CD8-positive, alpha-beta memory T cell (primary cell): ENCODE measurements around the gene ANKRD13C. TPM values are rescaled to one million over a fixed set of nuclear protein-coding genes. Genes with fewer than 3 reads are reported as not detected.

Experiments used
- CTCF ChIA-PET: fragments of 350-600 bp; sonication (Branson Sonifier 250); formaldehyde crosslinking; loops from one replicate; lab custom pipeline; 2021; ENCODE audit warnings: antibody characterized with exemption; lab: Charles Lee
- POLR2A ChIA-PET: fragments of 350-600 bp; sonication (Branson Sonifier 250); formaldehyde crosslinking; loops from one replicate; lab custom pipeline; 2021; ENCODE audit warnings: antibody characterized with exemption; lab: Charles Lee
- DNase-seq, 5 donors: peaks; one replicate each; pipeline versions ENCODE4 v3.0.0 to v3.0.0-alpha.2; 2020 to 2022; ENCODE audit warnings: mixed read lengths in 1 of 5
- H3K27ac ChIP-seq: one replicate; pipeline ENCODE4 v1.7.0; 2013; ENCODE audit warnings: low read depth, mild to moderate bottlenecking, low read length, moderate library complexity
- H3K27me3 ChIP-seq: 2 replicates; pipeline ENCODE4 v1.7.0; 2013; ENCODE audit warnings: low read length, mild to moderate bottlenecking; ENCODE audit not compliant: insufficient read depth, poor library complexity, severe bottlenecking
- H3K36me3 ChIP-seq: 2 replicates; pipeline ENCODE4 v1.7.0; 2013; ENCODE audit warnings: mild to moderate bottlenecking, low read length, moderate library complexity; ENCODE audit not compliant: insufficient read depth
- H3K4me1 ChIP-seq: 2 replicates; pipeline ENCODE4 v1.7.0; 2013; ENCODE audit warnings: mild to moderate bottlenecking, low read length, moderate library complexity; ENCODE audit not compliant: insufficient read depth
- H3K4me3 ChIP-seq: 2 replicates; pipeline ENCODE4 v1.7.0; 2013; ENCODE audit warnings: mild to moderate bottlenecking, low read length
- H3K9me3 ChIP-seq: 2 replicates; pipeline ENCODE4 v1.7.0; 2013; ENCODE audit warnings: mild to moderate bottlenecking, low read length
- H3K27ac Mint-ChIP-seq, 8 donors: one replicate each; pipeline ENCODE4 v1.8.0; 2020 to 2021; ENCODE audit warnings: mixed read lengths in 8 of 8, mild to moderate bottlenecking in 6 of 8, inconsistent platforms in 3 of 8, moderate library complexity in 3 of 8
- H3K27me3 Mint-ChIP-seq, 2 donors: one replicate each; pipeline ENCODE4 v1.8.0; 2020 to 2021; ENCODE audit warnings: mixed read lengths in 2 of 2, mild to moderate bottlenecking in 1 of 2, moderate library complexity in 1 of 2
- H3K36me3 Mint-ChIP-seq, 3 donors: one replicate each; pipeline ENCODE4 v1.8.0; 2020 to 2021; ENCODE audit warnings: mixed read lengths in 3 of 3, inconsistent platforms in 1 of 3, mild to moderate bottlenecking in 1 of 3
- H3K4me1 Mint-ChIP-seq, 3 donors: one replicate each; pipeline ENCODE4 v1.8.0; 2020 to 2021; ENCODE audit warnings: mixed read lengths in 3 of 3, inconsistent platforms in 1 of 3, mild to moderate bottlenecking in 1 of 3
- H3K4me3 Mint-ChIP-seq, 7 donors: one replicate each; pipeline ENCODE4 v1.8.0; 2020 to 2021; ENCODE audit warnings: mixed read lengths in 7 of 7, mild to moderate bottlenecking in 6 of 7, moderate library complexity in 4 of 7, inconsistent platforms in 2 of 7
- H3K9me3 Mint-ChIP-seq, 5 donors: one replicate each; pipeline ENCODE4 v1.8.0; 2020 to 2022; ENCODE audit warnings: mixed read lengths in 5 of 5, mild to moderate bottlenecking in 3 of 5, moderate library complexity in 2 of 5, inconsistent platforms in 1 of 5
- polyA plus RNA-seq: library from polyadenylated mRNA; unstranded; fragments of 300-500 nt; fragmentation: Illumina TruSeq; gene quantifications from one replicate; pipeline ENCODE4 v1.2.3, GENCODE V29; 2021
- total RNA-seq, 2 experiments: library from RNA; stranded (reverse); gene quantifications; one replicate each; pipeline ENCODE4 v1.2.3, GENCODE V29; 2021

Gene ANKRD13C
- total and polyA plus RNA-seq, 3 experiments from 2014 or later: 15.9 to 30.9 (median 29.4) TPM

DNA sequence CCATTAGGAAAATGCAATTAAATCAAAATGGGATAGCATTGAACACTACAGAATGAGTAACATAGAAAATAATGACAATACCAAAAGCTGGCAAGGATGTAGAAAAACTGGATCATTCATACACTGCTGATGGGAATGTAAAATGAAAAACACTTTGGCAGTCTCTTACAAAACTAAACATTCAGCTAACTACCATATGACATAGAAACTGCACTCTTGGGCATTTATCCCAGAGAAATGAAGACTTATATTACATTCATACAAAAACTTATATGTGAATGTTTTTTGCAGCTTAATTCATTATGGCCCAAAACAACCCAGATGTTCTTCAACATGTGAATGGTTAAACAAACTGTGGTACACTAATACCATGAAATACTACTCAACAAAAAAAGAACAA, 66.4 kb downstream of the ANKRD13C start:
- Mint-ChIP-seq H3K4me1 (peaks cover 2 to 8% (median 3%) of the 10 kb centered on the region in 3 donors), H3K27me3 (no peaks in the 10 kb centered on the region), H3K27ac (peak overlapping the region in 2 of 8 donors; percentile 33 to 59), H3K4me3 (no peak overlapping the region), H3K9me3 (no peaks in the 10 kb centered on the region), H3K36me3 (peaks cover 0 to 52% (median 12%) of the 10 kb centered on the region in 3 donors)
- Histone ChIP-seq H3K9me3 (no peaks in the 10 kb centered on the region), H3K27ac (no peak overlapping the region), H3K27me3 (no peaks in the 10 kb centered on the region), H3K4me3 (no peak overlapping the region), H3K4me1 (no peaks in the 10 kb centered on the region), H3K36me3 (peaks cover 6% of the 10 kb centered on the region)
- CTCF ChIA-PET: no interaction called here
- no peak for DNase-seq
- POLR2A ChIA-PET: no interaction called here

DNA sequence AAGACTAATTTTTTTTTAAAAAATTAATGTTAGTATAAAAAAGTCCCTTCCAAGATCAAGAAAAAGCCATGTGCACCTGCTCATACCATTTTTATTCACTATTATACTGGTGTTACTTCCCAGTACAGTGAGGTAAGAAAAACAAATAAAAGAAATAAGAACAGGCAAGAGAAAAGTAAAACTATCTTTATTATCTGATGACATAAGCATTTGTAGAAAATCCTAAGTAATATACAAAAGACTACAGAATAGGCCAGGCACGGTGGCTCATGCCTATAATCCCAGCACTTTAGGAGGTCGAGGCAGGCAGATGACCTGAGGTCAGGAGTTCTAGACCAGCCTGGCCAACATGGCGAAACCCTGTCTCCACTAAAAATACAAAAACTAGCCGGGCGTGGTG, 68.1 kb downstream of the ANKRD13C start:
- H3K4me1 ChIP-seq: no peaks in the 10 kb centered on the region
- H3K4me3 ChIP-seq: no peak overlapping the region
- POLR2A ChIA-PET: no interaction called here
- H3K36me3 ChIP-seq: peaks cover 6% of the 10 kb centered on the region
- H3K27me3 Mint-ChIP-seq: no peaks in the 10 kb centered on the region
- H3K27ac Mint-ChIP-seq: peak overlapping the region in 1 of 8 donors; percentile 88
- H3K4me3 Mint-ChIP-seq: no peak overlapping the region
- CTCF ChIA-PET: no interaction called here
- H3K9me3 Mint-ChIP-seq: no peaks in the 10 kb centered on the region
- H3K36me3 Mint-ChIP-seq: peaks cover 0 to 53% (median 11%) of the 10 kb centered on the region in 3 donors
- H3K9me3 ChIP-seq: no peaks in the 10 kb centered on the region
- H3K27me3 ChIP-seq: no peaks in the 10 kb centered on the region
- H3K27ac ChIP-seq: no peak overlapping the region
- no peak for DNase-seq
- peaks cover 2 to 8% (median 3%) of the 10 kb centered on the region in 3 donors for H3K4me1 Mint-ChIP-seq

DNA sequence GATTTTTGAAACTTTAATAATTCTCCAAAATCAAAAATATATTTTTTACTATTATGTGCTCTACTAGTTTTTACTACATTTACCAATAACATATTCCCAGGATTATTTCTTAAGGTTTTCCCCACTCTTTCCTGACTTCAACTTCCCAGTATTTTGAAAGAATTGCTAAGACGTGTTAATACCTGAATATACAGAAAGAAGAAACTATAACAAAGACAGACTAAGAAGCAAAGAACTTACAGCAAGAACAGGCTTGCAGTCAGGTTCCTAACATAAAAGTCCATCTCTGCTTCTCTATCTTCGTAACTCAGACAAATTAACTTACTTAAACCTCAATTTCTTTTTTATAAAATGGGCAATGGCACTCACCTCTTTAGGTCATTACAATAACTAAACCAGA, 70.2 kb downstream of the ANKRD13C start:
- CTCF ChIA-PET: no interaction called here

DNA sequence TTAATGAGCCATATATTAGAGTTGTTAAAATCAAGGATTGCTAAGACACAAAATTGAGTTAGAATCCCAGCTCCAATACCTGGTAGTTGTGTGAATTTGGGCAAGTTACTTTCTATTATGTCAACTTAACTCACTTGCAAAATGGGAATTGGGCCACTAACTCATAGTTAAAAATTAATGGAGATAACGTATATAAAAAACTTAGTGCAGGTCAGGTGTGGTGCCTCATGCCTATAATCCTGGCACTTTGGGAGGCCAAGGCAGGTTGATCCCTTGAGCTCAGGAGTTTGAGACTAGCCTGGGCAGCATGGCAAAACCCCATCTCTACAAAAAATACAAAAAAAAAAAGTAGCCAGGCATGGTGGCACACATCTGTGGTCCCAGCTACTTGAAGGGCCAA, 75.8 kb downstream of the ANKRD13C start:
- H3K9me3 Mint-ChIP-seq: no peaks in the 10 kb centered on the region
- no peak overlapping the region for H3K4me3 Mint-ChIP-seq
- H3K27me3 ChIP-seq: no peaks in the 10 kb centered on the region
- peaks cover 0 to 2% (median 0%) of the 10 kb centered on the region in 3 donors for H3K4me1 Mint-ChIP-seq
- no peak overlapping the region for H3K27ac Mint-ChIP-seq
- ChIA-PET CTCF (no interaction called here), POLR2A (no interaction called here)
- H3K27me3 Mint-ChIP-seq: no peaks in the 10 kb centered on the region
- H3K9me3 ChIP-seq: no peaks in the 10 kb centered on the region
- no peak for DNase-seq
- H3K36me3 ChIP-seq: peaks cover 5% of the 10 kb centered on the region
- H3K27ac ChIP-seq: no peak overlapping the region
- H3K4me3 ChIP-seq: no peak overlapping the region
- H3K4me1 ChIP-seq: no peaks in the 10 kb centered on the region
- peaks cover 4 to 60% (median 12%) of the 10 kb centered on the region in 3 donors for H3K36me3 Mint-ChIP-seq

More for the DNA sequence above, 70.2 kb downstream of the ANKRD13C start:
- no peaks in the 10 kb centered on the region for H3K27me3 ChIP-seq
- Mint-ChIP-seq H3K4me3 (no peak overlapping the region), H3K36me3 (peaks cover 0 to 53% (median 6%) of the 10 kb centered on the region in 3 donors), H3K27me3 (no peaks in the 10 kb centered on the region), H3K27ac (peak overlapping the region in 2 of 8 donors; percentile 9 to 55), H3K9me3 (no peaks in the 10 kb centered on the region), H3K4me1 (peaks cover 2 to 8% (median 3%) of the 10 kb centered on the region in 3 donors)
- DNase-seq: no peak
- H3K27ac ChIP-seq: no peak overlapping the region
- no peaks in the 10 kb centered on the region for H3K36me3 ChIP-seq
- no peak overlapping the region for H3K4me3 ChIP-seq
- H3K9me3 ChIP-seq: no peaks in the 10 kb centered on the region
- H3K4me1 ChIP-seq: no peaks in the 10 kb centered on the region
- POLR2A ChIA-PET: no interaction called here

DNA sequence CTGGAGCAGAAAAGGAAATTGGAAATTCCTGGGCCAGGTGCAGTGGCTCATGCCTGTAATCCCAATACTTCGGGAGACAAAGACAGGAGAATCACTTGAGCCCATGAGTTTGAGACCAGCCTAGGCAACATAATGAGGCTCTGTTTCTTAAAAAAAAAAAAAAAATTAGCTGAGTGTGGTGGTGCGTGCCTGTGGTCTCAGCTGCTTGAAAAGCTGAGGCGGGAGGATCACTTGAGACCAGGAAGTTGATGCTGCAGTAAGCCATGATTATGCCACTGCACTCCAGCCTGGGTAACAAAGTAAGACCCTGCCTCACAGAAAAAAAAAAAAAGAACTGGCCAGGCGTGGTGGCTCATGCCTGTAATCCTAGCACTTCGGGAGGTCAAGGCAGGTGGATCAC, 76.6 kb downstream of the ANKRD13C start:
- no peaks in the 10 kb centered on the region for H3K9me3 ChIP-seq
- H3K36me3 Mint-ChIP-seq: peaks cover 7 to 66% (median 12%) of the 10 kb centered on the region in 3 donors
- H3K36me3 ChIP-seq: peaks cover 8% of the 10 kb centered on the region
- H3K27ac Mint-ChIP-seq: peak overlapping the region in 1 of 8 donors; percentile 19
- H3K27ac ChIP-seq: no peak overlapping the region
- DNase-seq: no peak
- H3K4me1 ChIP-seq: no peaks in the 10 kb centered on the region
- no peaks in the 10 kb centered on the region for H3K9me3 Mint-ChIP-seq
- H3K27me3 Mint-ChIP-seq: no peaks in the 10 kb centered on the region
- ChIA-PET CTCF (no interaction called here), POLR2A (no interaction called here)
- H3K4me3 ChIP-seq: no peak overlapping the region
- peaks cover 0 to 2% (median 0%) of the 10 kb centered on the region in 3 donors for H3K4me1 Mint-ChIP-seq
- no peak overlapping the region for H3K4me3 Mint-ChIP-seq
- H3K27me3 ChIP-seq: no peaks in the 10 kb centered on the region

DNA sequence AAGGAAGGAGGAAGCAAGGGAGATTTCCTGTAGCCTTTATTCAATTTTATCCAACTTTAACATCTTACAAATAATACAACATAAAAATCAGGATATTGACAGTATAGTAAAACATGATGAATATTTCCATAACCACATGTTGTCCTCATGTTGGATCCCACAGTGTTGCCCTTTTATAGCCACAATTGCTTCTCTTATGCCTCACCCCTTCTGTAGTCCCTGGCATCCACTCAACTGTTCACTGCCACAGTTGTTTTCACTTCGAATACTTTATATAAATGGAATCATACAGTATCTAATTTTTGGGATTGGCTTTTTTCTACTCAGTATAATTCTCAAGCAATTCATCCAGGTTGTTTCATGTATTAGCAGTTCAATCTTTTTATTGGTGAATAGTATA, 88.6 kb downstream of the ANKRD13C start:
- POLR2A ChIA-PET: no interaction called here

DNA sequence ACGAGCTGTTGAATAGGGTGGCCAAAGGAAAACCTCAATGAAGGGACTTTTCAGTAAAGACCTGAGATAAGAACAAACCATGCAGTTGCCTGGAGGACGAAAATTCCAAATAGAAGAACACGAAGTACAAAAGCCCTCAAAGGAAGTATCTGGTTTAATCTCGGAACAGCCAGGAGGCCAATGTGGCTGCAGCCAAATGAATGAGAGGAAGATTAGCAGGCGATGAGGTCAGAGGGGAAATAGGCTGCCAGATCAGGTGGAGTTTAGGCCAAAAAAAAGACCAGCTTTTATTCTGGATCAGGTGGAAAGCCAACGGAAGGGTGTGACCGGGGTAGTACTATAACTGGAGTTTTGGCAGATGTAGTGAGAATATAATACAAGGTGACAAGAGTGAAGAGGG, 89.7 kb downstream of the ANKRD13C start:
- peak overlapping the region in 5 of 8 donors; percentile 15 to 33 (median 25) for H3K27ac Mint-ChIP-seq
- Histone ChIP-seq H3K9me3 (no peaks in the 10 kb centered on the region), H3K27me3 (no peaks in the 10 kb centered on the region), H3K4me1 (no peaks in the 10 kb centered on the region), H3K36me3 (no peaks in the 10 kb centered on the region), H3K27ac (no peak overlapping the region), H3K4me3 (no peak overlapping the region)
- H3K27me3 Mint-ChIP-seq: no peaks in the 10 kb centered on the region
- POLR2A ChIA-PET: no interaction called here
- CTCF ChIA-PET: no interaction called here
- DNase-seq: no peak
- no peak overlapping the region for H3K4me3 Mint-ChIP-seq
- peaks cover 22 to 58% (median 26%) of the 10 kb centered on the region in 3 donors for H3K36me3 Mint-ChIP-seq
- no peaks in the 10 kb centered on the region for H3K4me1 Mint-ChIP-seq
- peaks cover 0 to 4% (median 0%) of the 10 kb centered on the region in 5 donors for H3K9me3 Mint-ChIP-seq

More for the DNA sequence above, 88.6 kb downstream of the ANKRD13C start:
- Histone ChIP-seq H3K4me3 (no peak overlapping the region), H3K27ac (no peak overlapping the region), H3K9me3 (no peaks in the 10 kb centered on the region), H3K27me3 (no peaks in the 10 kb centered on the region), H3K4me1 (no peaks in the 10 kb centered on the region), H3K36me3 (no peaks in the 10 kb centered on the region)
- DNase-seq: no peak
- Mint-ChIP-seq H3K9me3 (peaks cover 0 to 4% (median 0%) of the 10 kb centered on the region in 5 donors), H3K36me3 (peaks cover 22 to 61% (median 26%) of the 10 kb centered on the region in 3 donors), H3K27ac (peak overlapping the region in 2 of 8 donors; percentile 6 to 33), H3K4me3 (no peak overlapping the region), H3K4me1 (no peaks in the 10 kb centered on the region), H3K27me3 (no peaks in the 10 kb centered on the region)
- CTCF ChIA-PET: no interaction called here

DNA sequence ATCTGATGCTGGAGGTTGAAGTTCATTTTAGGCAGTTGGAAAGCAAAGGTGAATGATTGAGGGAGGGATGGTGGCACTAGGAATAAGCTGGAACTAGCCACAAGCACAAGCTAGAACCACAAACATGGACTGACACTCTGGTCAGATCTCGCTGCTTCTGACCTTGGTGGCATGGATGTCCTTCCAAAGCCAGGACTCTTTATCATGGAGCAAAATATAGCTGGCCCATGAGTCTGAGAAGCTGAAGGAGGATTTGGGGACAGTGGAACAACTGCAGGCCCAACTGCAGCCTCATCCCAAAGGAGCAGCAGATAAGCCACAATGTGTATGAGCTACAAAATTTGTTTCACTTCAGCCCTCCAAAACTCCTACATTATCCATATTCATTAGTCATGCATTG, 97.9 kb downstream of the ANKRD13C start:
- POLR2A ChIA-PET: no interaction called here
- H3K36me3 ChIP-seq: no peaks in the 10 kb centered on the region
- CTCF ChIA-PET: no interaction called here

More for the DNA sequence above, 97.9 kb downstream of the ANKRD13C start:
- H3K27ac ChIP-seq: no peak overlapping the region
- no peak overlapping the region for H3K4me3 ChIP-seq
- Mint-ChIP-seq H3K27ac (no peak overlapping the region), H3K4me1 (no peaks in the 10 kb centered on the region), H3K27me3 (no peaks in the 10 kb centered on the region), H3K4me3 (no peak overlapping the region), H3K9me3 (no peaks in the 10 kb centered on the region), H3K36me3 (peaks cover 0 to 14% (median 3%) of the 10 kb centered on the region in 3 donors)
- no peaks in the 10 kb centered on the region for H3K9me3 ChIP-seq
- H3K27me3 ChIP-seq: no peaks in the 10 kb centered on the region
- H3K4me1 ChIP-seq: no peaks in the 10 kb centered on the region
- DNase-seq: no peak
